CD14-positive monocyte (primary cell): ENCODE data around the gene PRICKLE1. TPM values are rescaled to one million over a fixed set of nuclear protein-coding genes. Genes with fewer than 3 reads are reported as not detected.

Experiments used
- DNase-seq, 3 donors: peaks; one replicate each; pipeline ENCODE4 v3.0.0-alpha.2; 2011 to 2022
- H2AFZ ChIP-seq: 2 replicates; pipeline ENCODE4 v1.6.0; 2012; ENCODE audit warnings: mild to moderate bottlenecking, low read depth, low read length, inconsistent platforms; ENCODE audit not compliant: insufficient read depth, poor library complexity, severe bottlenecking
- H3K27ac ChIP-seq, 2 donors: 1 replicate in 1 of 2; 2 replicates in 1 of 2; pipeline ENCODE4 v1.5.1; 2012 to 2013; ENCODE audit warnings: low read length in 2 of 2, control low read depth in 1 of 2, inconsistent platforms in 1 of 2, low read depth in 1 of 2, mild to moderate bottlenecking in 1 of 2
- H3K27me3 ChIP-seq, 2 donors: one replicate each; pipeline versions ENCODE4 v1.6.0 to v1.6.1; 2011 to 2013; ENCODE audit warnings: low read length in 2 of 2; ENCODE audit not compliant: control insufficient read depth in 2 of 2, insufficient read depth in 2 of 2
- H3K36me3 ChIP-seq, 2 donors: replicated peaks in 1 of 2; 1 replicate in 1 of 2; 2 replicates in 1 of 2; pipeline versions ENCODE4 v1.5.1 to v1.6.1; 2012 to 2013; ENCODE audit warnings: low read length in 2 of 2, control low read depth in 1 of 2, inconsistent platforms in 1 of 2, mild to moderate bottlenecking in 1 of 2; ENCODE audit not compliant: insufficient read depth in 2 of 2, control insufficient read depth in 1 of 2
- H3K4me1 ChIP-seq, 2 donors: 1 replicate in 1 of 2; 2 replicates in 1 of 2; pipeline versions ENCODE4 v1.5.1 to v1.6.1; 2012 to 2013; ENCODE audit warnings: low read length in 2 of 2, control low read depth in 1 of 2, inconsistent platforms in 1 of 2, mild to moderate bottlenecking in 1 of 2, moderate library complexity in 1 of 2; ENCODE audit not compliant: insufficient read depth in 2 of 2, control insufficient read depth in 1 of 2
- H3K4me2 ChIP-seq: replicated peaks from 2 replicates; pipeline ENCODE3; 2012; ENCODE audit warnings: low read length, moderate library complexity, mild to moderate bottlenecking; ENCODE audit not compliant: poor library complexity, severe bottlenecking; ENCODE audit errors: extremely low read depth
- H3K4me3 ChIP-seq, 3 experiments: fragments of 200-600 bp in 1 of 3; sonication (generic) in 1 of 3; replicated peaks in 1 of 3; 1 replicate in 2 of 3; 2 replicates in 1 of 3; pipeline ENCODE4 v1.5.1; 2011 to 2013; ENCODE audit warnings: low read length in 3 of 3, mild to moderate bottlenecking in 3 of 3, control low read depth in 2 of 3, low read depth in 2 of 3, inconsistent platforms in 1 of 3, moderate library complexity in 1 of 3
- H3K79me2 ChIP-seq: 2 replicates; pipeline ENCODE4 v1.6.0; 2012; ENCODE audit warnings: mild to moderate bottlenecking, control low read depth, inconsistent platforms, low read length, moderate library complexity; ENCODE audit not compliant: insufficient read depth
- H3K9ac ChIP-seq: 2 replicates; pipeline ENCODE4 v1.6.0; 2017; ENCODE audit warnings: low read length, mild to moderate bottlenecking; ENCODE audit not compliant: insufficient read depth, poor library complexity, severe bottlenecking
- H3K9me3 ChIP-seq, 2 donors: replicated peaks in 1 of 2; 1 replicate in 1 of 2; 2 replicates in 1 of 2; pipeline versions ENCODE4 v1.5.1 to v1.6.1; 2012 to 2013; ENCODE audit warnings: low read length in 2 of 2, control low read depth in 1 of 2; ENCODE audit not compliant: control insufficient read depth in 1 of 2, insufficient read depth in 1 of 2
- H4K20me1 ChIP-seq: 2 replicates; pipeline ENCODE4 v1.6.0; 2012; ENCODE audit warnings: mild to moderate bottlenecking, low read length, control low read depth, moderate library complexity; ENCODE audit not compliant: insufficient read depth
- H3K27ac Mint-ChIP-seq, 7 donors: one replicate each; pipeline ENCODE4 v1.8.0; 2020; ENCODE audit warnings: mild to moderate bottlenecking in 7 of 7, mixed read lengths in 7 of 7, moderate library complexity in 6 of 7, inconsistent platforms in 2 of 7
- H3K27me3 Mint-ChIP-seq, 3 donors: one replicate each; pipeline ENCODE4 v1.8.0; 2021 to 2022; ENCODE audit warnings: low read depth in 3 of 3, mild to moderate bottlenecking in 3 of 3, mixed read lengths in 3 of 3, moderate library complexity in 3 of 3, inconsistent platforms in 1 of 3
- H3K36me3 Mint-ChIP-seq, 2 donors: one replicate each; pipeline ENCODE4 v1.8.0; 2020; ENCODE audit warnings: mixed read lengths in 2 of 2, inconsistent platforms in 1 of 2, mild to moderate bottlenecking in 1 of 2
- H3K4me1 Mint-ChIP-seq: one replicate; pipeline ENCODE4 v1.8.0; 2020; ENCODE audit warnings: mild to moderate bottlenecking, mixed read lengths
- H3K4me3 Mint-ChIP-seq, 2 donors: one replicate each; pipeline ENCODE4 v1.8.0; 2020; ENCODE audit warnings: mild to moderate bottlenecking in 2 of 2, mixed read lengths in 2 of 2, moderate library complexity in 1 of 2
- H3K9me3 Mint-ChIP-seq, 7 donors: one replicate each; pipeline ENCODE4 v1.8.0; 2020 to 2022; ENCODE audit warnings: mixed read lengths in 7 of 7, mild to moderate bottlenecking in 6 of 7, moderate library complexity in 6 of 7, inconsistent platforms in 2 of 7
- CTCF ChIP-seq: fragments of 200-600 bp; IDR thresholded peaks from one replicate; pipeline ENCODE4 v1.8.0; 2022; ENCODE audit warnings: antibody characterized with exemption, mild to moderate bottlenecking
- WGBS: methylation state at CpG from one replicate; pipeline ENCODE4 v1.1.5; 2013; ENCODE audit warnings: missing lambda C conversion rate; ENCODE audit not compliant: insufficient coverage; 5-methylcytosine and 5-hydroxymethylcytosine counted together
- intact Hi-C, 2 donors: fragments of 100-400 bp; cut with micrococcal nuclease; formaldehyde crosslinking; loops; one replicate each; pipeline versions ENCODE4 v1.15.0 to v1.15.1; 2023
- polyA plus RNA-seq, 3 donors: library from polyadenylated mRNA; depleted of rRNA in 1 of 3; unstranded in 2 of 3; stranded (reverse) in 1 of 3; fragments of 300-500 nt in 2 of 3; fragments of >200 nt in 1 of 3; fragmentation: Illumina TruSeq in 2 of 3; gene quantifications; 1 replicate in 2 of 3; 2 replicates in 1 of 3; pipeline ENCODE4 v1.2.3, GENCODE V29; 2012 to 2021

The PRICKLE1 gene
- polyA plus RNA-seq, 3 donors, result 1.3 to 5.1 (median 2.6) TPM

GRCh38 chr12:42507565-42507964 lies 82.0 kb downstream of the PRICKLE1 start:
- H3K9ac ChIP-seq, result no peak overlapping the region
- H3K9me3 Mint-ChIP-seq, result peaks cover 0 to 3% (median 0%) of the 10 kb centered on the region in 7 donors

GRCh38 chr12:42507081-42507480 lies 82.5 kb downstream of the PRICKLE1 start:
- Mint-ChIP-seq H3K4me3 (no peak overlapping the region), H3K27me3 (peaks cover 0 to 6% (median 3%) of the 10 kb centered on the region in 3 donors), H3K36me3 (no peaks in the 10 kb centered on the region), H3K27ac (no peak overlapping the region), H3K9me3 (peaks cover 0 to 3% (median 0%) of the 10 kb centered on the region in 7 donors), H3K4me1 (no peaks in the 10 kb centered on the region)
- no peak overlapping the region for H3K4me2 ChIP-seq
- H3K4me3 ChIP-seq, result no peak overlapping the region
- no peaks in the 10 kb centered on the region for H3K36me3 ChIP-seq
- no peaks in the 10 kb centered on the region for H4K20me1 ChIP-seq
- intact Hi-C loops, result no loop called here
- no peaks in the 10 kb centered on the region for H3K9me3 ChIP-seq
- no peaks in the 10 kb centered on the region for H3K27me3 ChIP-seq
- H2AFZ ChIP-seq, result no peak overlapping the region
- no peak for TF ChIP-seq CTCF
- no peak for DNase-seq
- H3K79me2 ChIP-seq, result no peaks in the 10 kb centered on the region
- H3K4me1 ChIP-seq, result no peaks in the 10 kb centered on the region
- H3K9ac ChIP-seq, result no peak overlapping the region
- no peak overlapping the region for H3K27ac ChIP-seq
- 94% methylated on average over 3 of the region's 4 CpGs for WGBS

More at GRCh38 chr12:42507565-42507964, 82.0 kb downstream of the PRICKLE1 start:
- no CpG with 5 or more reads among the region's 3 CpGs for WGBS
- intact Hi-C loops, result no loop called here
- Histone ChIP-seq H3K4me1 (no peaks in the 10 kb centered on the region), H3K36me3 (no peaks in the 10 kb centered on the region), H3K27me3 (no peaks in the 10 kb centered on the region), H3K27ac (no peak overlapping the region), H3K4me3 (no peak overlapping the region), H4K20me1 (no peaks in the 10 kb centered on the region), H3K4me2 (no peak overlapping the region), H2AFZ (no peak overlapping the region), H3K79me2 (no peaks in the 10 kb centered on the region), H3K9me3 (no peaks in the 10 kb centered on the region)
- Mint-ChIP-seq H3K4me3 (no peak overlapping the region), H3K27me3 (peaks cover 0 to 6% (median 3%) of the 10 kb centered on the region in 3 donors), H3K27ac (no peak overlapping the region), H3K36me3 (no peaks in the 10 kb centered on the region), H3K4me1 (no peaks in the 10 kb centered on the region)
- no peak for TF ChIP-seq CTCF
- DNase-seq, result no peak
